ENCODE data around the gene COG7.
"Not testable (repeated sequence)": the region's sequence is repeated elsewhere in the genome, so short reads cannot be mapped to it uniquely, and the experiment has no call there.

Gene COG7

GRCh38 chr16:23367988-23368387 is 85.0 kb downstream of the COG7 start (continued):
- TF ChIP-seq EGR2 (tag by site-specific recombination; IDR thresholded peaks at IDR 0.05; ENCODE audit: low read depth) (no peak), ZNF571 (tag by site-specific recombination; IDR thresholded peaks at IDR 0.05) (no peak), ZNF416 (tag by site-specific recombination; IDR thresholded peaks at IDR 0.05) (no peak), REST (tag by site-specific recombination; IDR thresholded peaks at IDR 0.05) (no peak), PATZ1 (tag by site-specific recombination; IDR thresholded peaks at IDR 0.05) (no peak), ZBTB20 (tag by site-specific recombination; IDR thresholded peaks at IDR 0.05) (no peak)

- POLR2A ChIA-PET = no interaction called here
- Histone ChIP-seq H3K27ac (ENCODE audit: extremely low read depth, low read depth, low read length) (no peak overlapping the region), H3K36me3 (ENCODE audit: control insufficient read depth in 2 of 2, insufficient read depth in 1 of 2, low read length in 2 of 2) (no peaks in the 10 kb centered on the region), H3K4me1 (ENCODE audit: control insufficient read depth, insufficient read depth, low read length) (no peaks in the 10 kb centered on the region), H3K9me3 (ENCODE audit: control insufficient read depth, insufficient read depth, low read depth, low read length) (no peaks in the 10 kb centered on the region), H3K4me3 (ENCODE audit: low read depth, low read length) (no peak overlapping the region)
- CTCF ChIA-PET = no interaction called here
- TF ChIP-seq SCRT2 (tag by site-specific recombination; IDR thresholded peaks at IDR 0.05) = peak; percentile 53; the same call in 1 of the 2 replicates
- no peak for TF ChIP-seq ZNF146 (tag by site-specific recombination; IDR thresholded peaks at IDR 0.05)
Observed at GRCh38 chr16:23367564-23367963, 85.4 kb downstream of the COG7 start.

- H3K27ac ChIP-seq (ENCODE audit: extremely low read depth, low read depth, low read length); CTCF ChIA-PET; H3K4me1 ChIP-seq (ENCODE audit: control insufficient read depth, insufficient read depth, low read length); H3K36me3 ChIP-seq (ENCODE audit: control insufficient read depth in 2 of 2, insufficient read depth in 1 of 2, low read length in 2 of 2); H3K4me3 ChIP-seq (ENCODE audit: low read depth, low read length); H3K9me3 ChIP-seq (ENCODE audit: control insufficient read depth, insufficient read depth, low read depth, low read length): not testable (repeated sequence)
- peak; percentile 27; the same call in 1 of the 2 replicates for TF ChIP-seq OSR2 (tag by site-specific recombination; IDR thresholded peaks at IDR 0.05)
- POLR2A ChIA-PET = interaction anchor here (0.5 to 0.6 kb wide), 2 partner anchors 143 to 1793 kb away, joined by 3 to 5 read pairs; no protein-coding TSS in a partner anchor
Observed at GRCh38 chr16:23366341-23366740, 86.6 kb downstream of the COG7 start.

- CTCF ChIA-PET = interaction anchor here (0.7 kb wide), 1 partner anchor 206 kb away, joined by 3 read pairs; no protein-coding TSS in a partner anchor
- no peaks in the 10 kb centered on the region for H3K4me1 ChIP-seq (ENCODE audit: control insufficient read depth, insufficient read depth, low read length)
- no peaks in the 10 kb centered on the region for H3K9me3 ChIP-seq (ENCODE audit: control insufficient read depth, insufficient read depth, low read depth, low read length)
- no peak overlapping the region for H3K27ac ChIP-seq (ENCODE audit: extremely low read depth, low read depth, low read length)
- POLR2A ChIA-PET = interaction anchor here (0.6 kb wide), 1 partner anchor 1792 kb away, joined by 5 read pairs; no protein-coding TSS in a partner anchor
- no peak overlapping the region for H3K4me3 ChIP-seq (ENCODE audit: low read depth, low read length)
- H3K36me3 ChIP-seq (ENCODE audit: control insufficient read depth in 2 of 2, insufficient read depth in 1 of 2, low read length in 2 of 2) = no peaks in the 10 kb centered on the region
- TF ChIP-seq ZNF549 (tag by site-specific recombination; IDR thresholded peaks at IDR 0.05) (no peak), GFI1B (tag by site-specific recombination; IDR thresholded peaks at IDR 0.05) (peak; percentile 73), ZBTB7A (tag by site-specific recombination; IDR thresholded peaks at IDR 0.05; ENCODE audit: low read depth) (no peak), ZNF513 (tag by site-specific recombination; IDR thresholded peaks at IDR 0.05) (no peak), ZNF239 (tag by site-specific recombination; IDR thresholded peaks at IDR 0.05) (no peak), PRDM6 (tag by site-specific recombination; IDR thresholded peaks at IDR 0.05) (no peak), MEIS1 (CRISPR knock-in tag; IDR thresholded peaks at IDR 0.05; ENCODE audit: borderline replicate concordance) (no peak), ZBTB48 (tag by site-specific recombination; IDR thresholded peaks at IDR 0.05) (no peak), ZNF768 (tag by site-specific recombination; IDR thresholded peaks at IDR 0.05) (no peak), HOXA7 (CRISPR knock-in tag; IDR thresholded peaks at IDR 0.05; ENCODE audit: borderline replicate concordance) (no peak), ZNF221 (tag by site-specific recombination; IDR thresholded peaks at IDR 0.05; ENCODE audit: borderline replicate concordance) (no peak), ZNF747 (tag by site-specific recombination; IDR thresholded peaks at IDR 0.05) (no peak), ZNF621 (tag by site-specific recombination; IDR thresholded peaks at IDR 0.05) (no peak)
Observed at GRCh38 chr16:23365602-23366240, 87.3 kb downstream of the COG7 start.
